SK-N-SH (cell line): ENCODE measurements around the gene NOX3.

ENCODE experiments used
- CHD2 ChIP-seq: fragments of 150-350 bp; IDR thresholded peaks from 2 replicates; pipeline ENCODE4 v1.6.1; 2018; ENCODE audit warnings: low read length; ENCODE audit not compliant: partially characterized antibody
- CTCF ChIP-seq: fragments of 200-600 bp; sonication (generic); IDR thresholded peaks from 2 replicates; pipeline ENCODE4 v1.6.1; 2017; ENCODE audit warnings: antibody characterized with exemption, mild to moderate bottlenecking, moderate library complexity
- ELF1 ChIP-seq: IDR thresholded peaks from 2 replicates; pipeline ENCODE4 v1.4.0; 2012
- EP300 ChIP-seq, 2 experiments: IDR thresholded peaks; 2 replicates each; pipeline versions ENCODE4 v1.4.0 to v1.6.1; 2012; ENCODE audit warnings: borderline replicate concordance in 1 of 2, low read depth in 1 of 2, low read length in 1 of 2
- EZH2phosphoT487 ChIP-seq: fragments of 200-600 bp; sonication (generic); IDR thresholded peaks from 2 replicates; pipeline ENCODE4 v1.6.1; 2017; ENCODE audit warnings: low read depth, mixed run types, mild to moderate bottlenecking, antibody characterized with exemption, moderate library complexity, borderline replicate concordance
- FOXM1 ChIP-seq: IDR thresholded peaks from 2 replicates; pipeline ENCODE4 v1.4.0; 2012; ENCODE audit warnings: low read depth, mild to moderate bottlenecking
- MEF2A ChIP-seq: IDR thresholded peaks from 2 replicates; pipeline ENCODE4 v1.4.0; 2012; ENCODE audit warnings: low read depth, borderline replicate concordance
- RAD21 ChIP-seq: IDR thresholded peaks from 2 replicates; pipeline ENCODE4 v1.6.1; 2012; ENCODE audit warnings: mild to moderate bottlenecking, low read length
- RCOR1 ChIP-seq: fragments of 150-350 bp; IDR thresholded peaks from 2 replicates; pipeline ENCODE4 v1.6.1; 2017; ENCODE audit warnings: antibody characterized with exemption, low read length
- REST ChIP-seq: IDR thresholded peaks from 2 replicates; pipeline ENCODE4 v1.6.1; 2012; ENCODE audit warnings: mild to moderate bottlenecking, low read depth, low read length, moderate library complexity
- RFX5 ChIP-seq: IDR thresholded peaks from 2 replicates; pipeline ENCODE4 v1.6.1; 2012; ENCODE audit warnings: mild to moderate bottlenecking, improper control_type of control experiment, low read length

- TF ChIP-seq EP300 (IDR thresholded peaks at IDR 0.05; ENCODE audit: borderline replicate concordance in 1 of 2, low read depth in 1 of 2, low read length in 1 of 2) = no peak
- TF ChIP-seq FOXM1 = no peak
- no peak for TF ChIP-seq RFX5
- no peak for TF ChIP-seq RCOR1
- no peak for TF ChIP-seq EZH2phosphoT487
- no peak for TF ChIP-seq ELF1
- TF ChIP-seq CTCF = no peak
- TF ChIP-seq RAD21 = no peak
- TF ChIP-seq REST = no peak
- no peak for TF ChIP-seq MEF2A
- TF ChIP-seq CHD2 = no peak
These were observed 5.9 kb upstream of the NOX3 start for GRCh38 chr6:155461556-155461955.
